HepG2 (cell line): ENCODE results near the gene PKN2. TPM values are rescaled to one million over a fixed set of nuclear protein-coding genes. Genes with fewer than 3 reads are reported as not detected.

ENCODE experiments used
- BRCA1 ChIP-seq: sonication (generic); formaldehyde crosslinking; IDR thresholded peaks from 2 replicates; pipeline ENCODE4 v1.4.0; 2020; ENCODE audit warnings: missing genetic modification reagents
- CC2D1A ChIP-seq: sonication (generic); formaldehyde crosslinking; IDR thresholded peaks from 2 replicates; pipeline ENCODE4 v1.8.1; 2023; ENCODE audit warnings: mild to moderate bottlenecking, missing genetic modification reagents
- ERF ChIP-seq: IDR thresholded peaks from 2 replicates; pipeline ENCODE4 v1.6.1; 2018; ENCODE audit warnings: missing biosample characterization, missing genetic modification reagents
- IKZF4 ChIP-seq: sonication (generic); formaldehyde crosslinking; IDR thresholded peaks from 2 replicates; pipeline ENCODE4 v1.5.1; 2020; ENCODE audit warnings: borderline replicate concordance, mild to moderate bottlenecking, low read depth, missing genetic modification reagents; ENCODE audit errors: not compliant biosample characterization
- MZF1 ChIP-seq: sonication (generic); formaldehyde crosslinking; IDR thresholded peaks from 2 replicates; pipeline ENCODE4 v1.8.1; 2023; ENCODE audit warnings: mild to moderate bottlenecking, missing genetic modification reagents, borderline replicate concordance
- RBAK ChIP-seq: sonication (generic); formaldehyde crosslinking; IDR thresholded peaks from 2 replicates; pipeline ENCODE4 v1.5.1; 2020; ENCODE audit warnings: mild to moderate bottlenecking, missing genetic modification reagents
- RORA ChIP-seq: sonication (generic); formaldehyde crosslinking; IDR thresholded peaks from 2 replicates; pipeline ENCODE4 v1.5.0; 2020; ENCODE audit warnings: mild to moderate bottlenecking, missing genetic modification reagents, moderate library complexity
- SMAD3 ChIP-seq: sonication (generic); formaldehyde crosslinking; IDR thresholded peaks from 2 replicates; pipeline ENCODE4 v1.4.0; 2020; ENCODE audit warnings: missing genetic modification reagents
- STAT5B ChIP-seq: sonication (generic); formaldehyde crosslinking; IDR thresholded peaks from 2 replicates; pipeline ENCODE4 v1.4.0; 2020; ENCODE audit warnings: missing genetic modification reagents
- ZFYVE20 ChIP-seq: sonication (generic); formaldehyde crosslinking; IDR thresholded peaks from 2 replicates; pipeline ENCODE4 v1.8.0; 2023; ENCODE audit warnings: low read depth, mild to moderate bottlenecking, moderate library complexity, missing genetic modification reagents, borderline replicate concordance
- ZNF256 ChIP-seq: sonication (generic); formaldehyde crosslinking; conservative IDR thresholded peaks from 2 replicates; pipeline ENCODE4 v1.4.0; 2020; ENCODE audit warnings: missing genetic modification reagents
- ZNF260 ChIP-seq: sonication (generic); formaldehyde crosslinking; IDR thresholded peaks from 2 replicates; pipeline ENCODE4 v1.4.0; 2020; ENCODE audit warnings: missing genetic modification reagents, low read depth, mild to moderate bottlenecking, borderline replicate concordance
- ZNF558 ChIP-seq: sonication (generic); formaldehyde crosslinking; IDR thresholded peaks from 2 replicates; pipeline ENCODE4 v1.9.0; 2022; ENCODE audit warnings: mild to moderate bottlenecking, missing genetic modification reagents, borderline replicate concordance
- ZNF598 ChIP-seq: sonication (generic); formaldehyde crosslinking; IDR thresholded peaks from 2 replicates; pipeline ENCODE4 v1.5.1; 2020; ENCODE audit warnings: mild to moderate bottlenecking, missing genetic modification reagents, borderline replicate concordance
- ZNF672 ChIP-seq: sonication (generic); formaldehyde crosslinking; IDR thresholded peaks from 2 replicates; pipeline ENCODE4 v1.8.1; 2022; ENCODE audit warnings: missing genetic modification reagents
- ZNF772 ChIP-seq: sonication (generic); formaldehyde crosslinking; IDR thresholded peaks from 2 replicates; pipeline ENCODE4 v1.5.0; 2020; ENCODE audit warnings: mild to moderate bottlenecking, missing genetic modification reagents
- polyA plus RNA-seq, 8 experiments: library from polyadenylated mRNA; depleted of rRNA in 3 of 8; stranded (reverse) in 7 of 8; unstranded in 1 of 8; fragments of >200 nt; fragmentation: Illumina TruSeq in 4 of 8; extraction: Trizol in 4 of 8; gene quantifications; 2 replicates each; pipeline versions ENCODE4 v1.2.1 to v1.2.3, GENCODE V29; 2011 to 2016; ENCODE audit warnings: low read depth in 4 of 8, missing spikeins in 1 of 8, mixed read lengths in 1 of 8; ENCODE audit not compliant: insufficient read depth in 1 of 8
- total RNA-seq, 5 experiments: library from RNA; depleted of rRNA; stranded (reverse); fragments of >200 nt; fragmentation: Illumina TruSeq; extraction: Trizol; gene quantifications; 2 replicates each; pipeline ENCODE4 v1.2.3, GENCODE V29; 2016; ENCODE audit warnings: low read depth in 1 of 5
- TF ChIP-seq, protein P1 (sequence below): IDR thresholded peaks from 2 replicates; pipeline ENCODE4 v1.6.1; 2016; ENCODE audit warnings: mild to moderate bottlenecking, missing biosample characterization, missing genetic modification reagents
- TF ChIP-seq, protein P2 (sequence below): IDR thresholded peaks from 2 replicates; pipeline ENCODE4 v1.6.1; 2012; ENCODE audit warnings: low read depth, low read length, improper control_type of control experiment
- TF ChIP-seq, protein P3 (sequence below): sonication (generic); formaldehyde crosslinking; IDR thresholded peaks from 2 replicates; pipeline ENCODE4 v1.5.1; 2020; ENCODE audit warnings: missing genetic modification reagents, mild to moderate bottlenecking, borderline replicate concordance
- TF ChIP-seq, protein P4 (sequence below): sonication (generic); formaldehyde crosslinking; IDR thresholded peaks from 2 replicates; pipeline ENCODE4 v1.5.1; 2020; ENCODE audit warnings: missing genetic modification reagents, mild to moderate bottlenecking, borderline replicate concordance
- TF ChIP-seq, protein P5 (sequence below): sonication (generic); formaldehyde crosslinking; IDR thresholded peaks from 2 replicates; pipeline ENCODE4 v1.4.0; 2020; ENCODE audit warnings: missing genetic modification reagents

PKN2 gene
- total and polyA plus RNA-seq, 2 of the 13 experiments (the other 11 are each of a cell fraction or from before 2014, with no cell fraction given): 17.0 to 29.4 TPM

DNA sequence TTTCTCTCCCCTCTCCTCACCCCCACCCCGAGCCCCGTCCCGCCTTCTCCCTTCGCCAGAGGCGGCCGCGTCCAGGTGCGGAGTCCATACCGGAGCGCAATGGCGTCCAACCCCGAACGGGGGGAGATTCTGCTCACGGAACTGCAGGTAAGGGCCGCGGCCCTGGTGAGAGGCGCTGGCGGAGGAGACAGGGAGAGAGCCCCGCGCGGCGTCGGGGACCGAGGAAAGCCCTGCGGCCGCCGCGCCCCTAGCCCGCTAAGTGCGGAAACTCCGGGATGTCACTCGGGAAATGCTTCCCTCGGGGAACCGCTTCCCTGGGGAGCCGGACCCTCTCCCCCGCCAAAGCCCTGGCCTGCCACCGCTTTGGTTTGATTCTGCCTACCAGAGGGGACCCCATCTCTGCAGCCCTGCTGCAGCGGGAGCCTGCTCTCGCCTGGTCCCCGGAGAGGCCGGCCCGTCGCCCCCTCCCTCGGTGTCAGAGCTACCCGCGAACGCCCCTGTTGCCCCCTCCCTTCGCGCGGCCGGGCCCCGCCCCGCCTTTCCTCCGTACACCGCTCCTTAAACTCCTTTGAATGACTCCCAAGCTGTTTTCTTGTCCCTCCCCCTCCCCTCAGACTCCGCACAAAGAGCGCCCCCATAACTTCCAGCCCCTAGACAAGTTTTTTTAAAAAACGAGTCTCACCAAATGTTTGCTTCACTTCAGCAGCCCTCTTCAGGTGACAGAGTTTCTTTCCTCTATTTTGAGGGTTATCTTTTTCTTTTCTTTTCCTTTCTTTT, 597 bp downstream of the PKN2 start (continued):
- no peak for TF ChIP-seq ZNF598
- TF ChIP-seq RORA (CRISPR knock-in tag): no peak
- TF ChIP-seq CC2D1A (CRISPR knock-in tag): no peak
- TF ChIP-seq STAT5B: no peak
- no peak for TF ChIP-seq ZNF672 (CRISPR knock-in tag)
- no peak for TF ChIP-seq ZNF256 (CRISPR knock-in tag)
- no peak for TF ChIP-seq IKZF4
- TF ChIP-seq, protein P1, sequence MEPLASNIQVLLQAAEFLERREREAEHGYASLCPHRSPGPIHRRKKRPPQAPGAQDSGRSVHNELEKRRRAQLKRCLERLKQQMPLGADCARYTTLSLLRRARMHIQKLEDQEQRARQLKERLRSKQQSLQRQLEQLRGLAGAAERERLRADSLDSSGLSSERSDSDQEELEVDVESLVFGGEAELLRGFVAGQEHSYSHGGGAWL (CRISPR knock-in tag): 0 out of 2 replicates have a peak, but pooled peaks have one; percentile 25
- no peak for TF ChIP-seq ERF
- TF ChIP-seq MZF1 (CRISPR knock-in tag): no peak
- TF ChIP-seq, protein P2, sequence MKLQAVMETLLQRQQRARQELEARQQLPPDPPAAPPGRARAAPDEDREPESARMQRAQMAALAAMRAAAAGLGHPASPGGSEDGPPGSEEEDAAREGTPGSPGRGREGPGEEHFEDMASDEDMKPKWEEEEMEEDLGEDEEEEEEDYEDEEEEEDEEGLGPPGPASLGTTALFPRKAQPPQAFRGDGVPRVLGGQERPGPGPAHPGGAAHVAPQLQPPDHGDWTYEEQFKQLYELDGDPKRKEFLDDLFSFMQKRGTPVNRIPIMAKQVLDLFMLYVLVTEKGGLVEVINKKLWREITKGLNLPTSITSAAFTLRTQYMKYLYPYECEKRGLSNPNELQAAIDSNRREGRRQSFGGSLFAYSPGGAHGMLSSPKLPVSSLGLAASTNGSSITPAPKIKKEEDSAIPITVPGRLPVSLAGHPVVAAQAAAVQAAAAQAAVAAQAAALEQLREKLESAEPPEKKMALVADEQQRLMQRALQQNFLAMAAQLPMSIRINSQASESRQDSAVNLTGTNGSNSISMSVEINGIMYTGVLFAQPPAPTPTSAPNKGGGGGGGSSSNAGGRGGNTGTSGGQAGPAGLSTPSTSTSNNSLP: no peak
- TF ChIP-seq SMAD3 (CRISPR knock-in tag): no peak
- TF ChIP-seq, protein P3, sequence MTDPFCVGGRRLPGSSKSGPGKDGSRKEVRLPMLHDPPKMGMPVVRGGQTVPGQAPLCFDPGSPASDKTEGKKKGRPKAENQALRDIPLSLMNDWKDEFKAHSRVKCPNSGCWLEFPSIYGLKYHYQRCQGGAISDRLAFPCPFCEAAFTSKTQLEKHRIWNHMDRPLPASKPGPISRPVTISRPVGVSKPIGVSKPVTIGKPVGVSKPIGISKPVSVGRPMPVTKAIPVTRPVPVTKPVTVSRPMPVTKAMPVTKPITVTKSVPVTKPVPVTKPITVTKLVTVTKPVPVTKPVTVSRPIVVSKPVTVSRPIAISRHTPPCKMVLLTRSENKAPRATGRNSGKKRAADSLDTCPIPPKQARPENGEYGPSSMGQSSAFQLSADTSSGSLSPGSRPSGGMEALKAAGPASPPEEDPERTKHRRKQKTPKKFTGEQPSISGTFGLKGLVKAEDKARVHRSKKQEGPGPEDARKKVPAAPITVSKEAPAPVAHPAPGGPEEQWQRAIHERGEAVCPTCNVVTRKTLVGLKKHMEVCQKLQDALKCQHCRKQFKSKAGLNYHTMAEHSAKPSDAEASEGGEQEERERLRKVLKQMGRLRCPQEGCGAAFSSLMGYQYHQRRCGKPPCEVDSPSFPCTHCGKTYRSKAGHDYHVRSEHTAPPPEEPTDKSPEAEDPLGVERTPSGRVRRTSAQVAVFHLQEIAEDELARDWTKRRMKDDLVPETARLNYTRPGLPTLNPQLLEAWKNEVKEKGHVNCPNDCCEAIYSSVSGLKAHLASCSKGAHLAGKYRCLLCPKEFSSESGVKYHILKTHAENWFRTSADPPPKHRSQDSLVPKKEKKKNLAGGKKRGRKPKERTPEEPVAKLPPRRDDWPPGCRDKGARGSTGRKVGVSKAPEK (CRISPR knock-in tag): 0 out of 2 replicates have a peak, but pooled peaks have one; percentile 16
- TF ChIP-seq, protein P4, sequence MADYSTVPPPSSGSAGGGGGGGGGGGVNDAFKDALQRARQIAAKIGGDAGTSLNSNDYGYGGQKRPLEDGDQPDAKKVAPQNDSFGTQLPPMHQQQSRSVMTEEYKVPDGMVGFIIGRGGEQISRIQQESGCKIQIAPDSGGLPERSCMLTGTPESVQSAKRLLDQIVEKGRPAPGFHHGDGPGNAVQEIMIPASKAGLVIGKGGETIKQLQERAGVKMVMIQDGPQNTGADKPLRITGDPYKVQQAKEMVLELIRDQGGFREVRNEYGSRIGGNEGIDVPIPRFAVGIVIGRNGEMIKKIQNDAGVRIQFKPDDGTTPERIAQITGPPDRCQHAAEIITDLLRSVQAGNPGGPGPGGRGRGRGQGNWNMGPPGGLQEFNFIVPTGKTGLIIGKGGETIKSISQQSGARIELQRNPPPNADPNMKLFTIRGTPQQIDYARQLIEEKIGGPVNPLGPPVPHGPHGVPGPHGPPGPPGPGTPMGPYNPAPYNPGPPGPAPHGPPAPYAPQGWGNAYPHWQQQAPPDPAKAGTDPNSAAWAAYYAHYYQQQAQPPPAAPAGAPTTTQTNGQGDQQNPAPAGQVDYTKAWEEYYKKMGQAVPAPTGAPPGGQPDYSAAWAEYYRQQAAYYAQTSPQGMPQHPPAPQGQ (CRISPR knock-in tag): no peak
- no peak for TF ChIP-seq ZFYVE20 (CRISPR knock-in tag)
- TF ChIP-seq ZNF260: no peak
- TF ChIP-seq ZNF772 (CRISPR knock-in tag): no peak
- TF ChIP-seq BRCA1 (CRISPR knock-in tag): no peak
- TF ChIP-seq, protein P5, sequence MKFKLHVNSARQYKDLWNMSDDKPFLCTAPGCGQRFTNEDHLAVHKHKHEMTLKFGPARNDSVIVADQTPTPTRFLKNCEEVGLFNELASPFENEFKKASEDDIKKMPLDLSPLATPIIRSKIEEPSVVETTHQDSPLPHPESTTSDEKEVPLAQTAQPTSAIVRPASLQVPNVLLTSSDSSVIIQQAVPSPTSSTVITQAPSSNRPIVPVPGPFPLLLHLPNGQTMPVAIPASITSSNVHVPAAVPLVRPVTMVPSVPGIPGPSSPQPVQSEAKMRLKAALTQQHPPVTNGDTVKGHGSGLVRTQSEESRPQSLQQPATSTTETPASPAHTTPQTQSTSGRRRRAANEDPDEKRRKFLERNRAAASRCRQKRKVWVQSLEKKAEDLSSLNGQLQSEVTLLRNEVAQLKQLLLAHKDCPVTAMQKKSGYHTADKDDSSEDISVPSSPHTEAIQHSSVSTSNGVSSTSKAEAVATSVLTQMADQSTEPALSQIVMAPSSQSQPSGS (CRISPR knock-in tag): no peak
- no peak for TF ChIP-seq ZNF558
- no peak for TF ChIP-seq RBAK (CRISPR knock-in tag)
